Measurements from ENCODE around the gene SMOC1. TPM values are rescaled to one million over a fixed set of nuclear protein-coding genes. Genes with fewer than 3 reads are reported as not detected.

Gene SMOC1
- total and polyA plus RNA-seq, 9 of the 15 experiments (the other 6 are each of a cell fraction or from before 2014, with no cell fraction given): 0.04 TPM; not detected in 8

DNA sequence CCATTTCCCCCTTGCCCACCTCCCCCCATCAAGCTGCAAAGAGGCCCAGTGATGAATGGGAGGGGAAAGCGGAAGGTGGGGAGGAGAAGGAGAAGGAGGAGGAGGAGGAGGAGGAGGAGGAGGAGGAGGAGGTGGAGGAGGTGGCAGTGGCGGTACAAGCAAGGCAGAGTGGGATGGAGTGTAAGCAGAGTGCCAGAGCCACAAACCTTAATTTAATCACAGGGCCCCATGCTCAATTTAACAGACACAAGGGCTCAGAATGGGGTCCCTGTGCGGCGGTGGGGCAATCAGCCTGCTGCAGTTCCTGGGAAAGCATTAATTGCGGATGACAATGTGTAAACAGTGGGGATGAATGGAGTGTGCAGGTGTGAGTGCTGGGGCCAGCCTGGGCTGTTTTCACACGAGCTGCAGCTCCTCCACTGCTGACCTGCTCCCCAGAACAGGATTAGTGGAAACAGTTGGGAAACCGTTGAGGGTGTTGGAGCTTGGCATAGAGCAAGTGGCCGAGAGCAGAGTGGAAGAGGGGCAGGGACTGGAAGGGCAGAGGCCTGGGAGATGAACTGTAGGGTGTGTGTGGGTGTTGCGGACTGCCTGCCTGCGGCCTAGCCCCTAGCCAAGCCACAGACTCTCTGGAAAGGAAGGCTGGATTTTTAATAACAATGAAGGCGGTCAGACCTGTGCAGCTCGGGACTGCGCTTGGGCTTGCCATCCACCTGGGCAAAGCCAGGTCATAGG lies 36.4 kb upstream of the SMOC1 start:
- Histone ChIP-seq H2AFZ (ENCODE audit: low read depth, low read length) (no peak overlapping the region), H3K27me3 (ENCODE audit: control insufficient read depth in 2 of 2, insufficient read depth in 2 of 2, low read length in 2 of 2) (peaks cover 2 to 11% of the 10 kb centered on the region in 2 experiments; a peak in 3 of 5 replicates), H3K36me3 (ENCODE audit: control insufficient read depth, insufficient read depth, low read length) (no peaks in the 10 kb centered on the region), H3K27ac (ENCODE audit: extremely low read depth, low read depth, low read length) (no peak overlapping the region), H4K20me1 (replicated peaks; ENCODE audit: control insufficient read depth, insufficient read depth, low read length) (no peaks in the 10 kb centered on the region), H3K9me1 (ENCODE audit: control insufficient read depth, insufficient read depth, low read length) (no peaks in the 10 kb centered on the region), H3K4me1 (replicated peaks in 1 of 2; ENCODE audit: control insufficient read depth in 2 of 2, insufficient read depth in 2 of 2, low read length in 2 of 2) (no peaks in the 10 kb centered on the region), H3K4me3 (no peak overlapping the region), H3K4me2 (ENCODE audit: insufficient read depth, low read length) (no peak overlapping the region), H3K9me3 (replicated peaks; ENCODE audit: control insufficient read depth, insufficient read depth, low read depth, low read length) (no peaks in the 10 kb centered on the region), H3K9ac (ENCODE audit: insufficient read depth in 1 of 2, low read depth in 2 of 2, low read length in 2 of 2) (no peak overlapping the region), H3K79me2 (ENCODE audit: control insufficient read depth, insufficient read depth, low read length) (no peaks in the 10 kb centered on the region)
- FAIRE-seq (no peak), DNase-seq (ENCODE audit: extremely low read depth in 1 of 4, low spot score in 3 of 4) (no peak), ATAC-seq (no peak)
- in situ Hi-C loops (cut with MboI) (no loop called here), intact Hi-C loops (cut with micrococcal nuclease) (no loop called here)
- no TSS peak for BruUV-seq (replicated peaks)
- POLR2A ChIA-PET: no interaction called here
- CTCF ChIA-PET (ENCODE audit: low intra/inter-chr PET ratio): no interaction called here
- WGBS (ENCODE audit: insufficient coverage, low coverage, missing lambda C conversion rate): 0% methylated on average over 6 of the region's 13 CpGs
- TF ChIP-seq RBM15 (IDR thresholded peaks at IDR 0.05; ENCODE audit: insufficient read depth, low read length) (no peak), CHD2 (IDR thresholded peaks at IDR 0.05; ENCODE audit: low read depth, low read length) (no peak), HLTF (IDR thresholded peaks at IDR 0.05) (no peak), GABPA (tag; conservative IDR thresholded peaks at IDR 0.05; ENCODE audit: low read depth) (no peak), CSDE1 (IDR thresholded peaks at IDR 0.05) (no peak), ZBTB17 (CRISPR knock-in tag; IDR thresholded peaks at IDR 0.05) (no peak), ZNF184 (CRISPR knock-in tag; IDR thresholded peaks at IDR 0.05) (no peak), ZNF41 (CRISPR knock-in tag; conservative IDR thresholded peaks at IDR 0.05) (no peak), ZFP30 (CRISPR knock-in tag; IDR thresholded peaks at IDR 0.05; ENCODE audit: borderline replicate concordance) (no peak), LARP7 (IDR thresholded peaks at IDR 0.05) (no peak), IFI16 (CRISPR knock-in tag; IDR thresholded peaks at IDR 0.05) (no peak)
- TF ChIP-seq, protein P1, sequence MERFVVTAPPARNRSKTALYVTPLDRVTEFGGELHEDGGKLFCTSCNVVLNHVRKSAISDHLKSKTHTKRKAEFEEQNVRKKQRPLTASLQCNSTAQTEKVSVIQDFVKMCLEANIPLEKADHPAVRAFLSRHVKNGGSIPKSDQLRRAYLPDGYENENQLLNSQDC (CRISPR knock-in tag; IDR thresholded peaks at IDR 0.05): no peak
- TF ChIP-seq, protein P2, sequence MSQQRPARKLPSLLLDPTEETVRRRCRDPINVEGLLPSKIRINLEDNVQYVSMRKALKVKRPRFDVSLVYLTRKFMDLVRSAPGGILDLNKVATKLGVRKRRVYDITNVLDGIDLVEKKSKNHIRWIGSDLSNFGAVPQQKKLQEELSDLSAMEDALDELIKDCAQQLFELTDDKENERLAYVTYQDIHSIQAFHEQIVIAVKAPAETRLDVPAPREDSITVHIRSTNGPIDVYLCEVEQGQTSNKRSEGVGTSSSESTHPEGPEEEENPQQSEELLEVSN (IDR thresholded peaks at IDR 0.05; ENCODE audit: borderline replicate concordance in 1 of 2, extremely low read depth in 1 of 2, insufficient read depth in 1 of 2, insufficient read length in 1 of 2, low read depth in 1 of 2, low read length in 1 of 2, poor library complexity in 1 of 2, severe bottlenecking in 1 of 2): no peak
